Pancreas (tissue), 10 donors: Measurements from ENCODE around the gene CHPF2. TPM values are rescaled to one million over a fixed set of nuclear protein-coding genes. Genes with fewer than 3 reads are reported as not detected.
A peak's percentile ranks its signal among the peaks of the same experiment; 100 is the strongest.

ENCODE experiments used
- ATAC-seq, 4 donors: fragments of 200-7000 bp; cut with Tn5 transposase; one replicate each; pipeline versions ENCODE4 v1.8.0 to v1.9.1; 2020; ENCODE audit warnings: mild to moderate bottlenecking in 4 of 4, moderate library complexity in 4 of 4
- DNase-seq, 6 donors: peaks; one replicate each; pipeline ENCODE4 v3.0.0-alpha.2; 2020
- FAIRE-seq: peaks from 2 replicates; lab custom pipeline; 2012; peaks lifted over from hg19 to GRCh38; lab: Jason Lieb, UNC
- H3K27ac ChIP-seq, 4 donors: fragments of 200-600 bp; sonication (generic); 1 replicate in 3 of 4; 2 replicates in 1 of 4; pipeline versions ENCODE4 v1.5.0 to v1.8.0; 2020
- H3K27me3 ChIP-seq, 4 donors: fragments of 200-600 bp; one replicate each; pipeline ENCODE4 v1.8.0; 2021
- H3K36me3 ChIP-seq, 3 donors: fragments of 200-600 bp; sonication (generic) in 1 of 3; one replicate each; pipeline versions ENCODE4 v1.5.0 to v1.8.0; 2020 to 2021
- H3K4me1 ChIP-seq, 3 donors: fragments of 200-600 bp; one replicate each; pipeline ENCODE4 v1.8.0; 2021
- H3K4me3 ChIP-seq, 4 donors: fragments of 200-600 bp; sonication (generic) in 2 of 4; one replicate each; pipeline versions ENCODE4 v1.5.0 to v1.8.0; 2020 to 2021
- H3K9me3 ChIP-seq, 4 donors: fragments of 200-600 bp; one replicate each; pipeline ENCODE4 v1.8.0; 2021
- WGBS, 2 donors: extraction: QIAGEN DNeasy Blood & Tissue Kit; methylation state at CpG; one replicate each; pipeline ENCODE4 v1.1.7; 2013; 5-methylcytosine and 5-hydroxymethylcytosine counted together
- intact Hi-C, 3 donors: fragments of 100-400 bp; cut with DNase I; formaldehyde crosslinking; loops; one replicate each; pipeline versions ENCODE4 v1.11.1 to v1.14.2; 2022
- polyA plus RNA-seq, 2 donors: library from polyadenylated mRNA; stranded (reverse); fragments of 200-250 nt; gene quantifications; one replicate each; pipeline ENCODE4 v1.2.3, GENCODE V29; 2013
- total RNA-seq, 6 donors: library from RNA; stranded (reverse); fragmentation: NEBNext Ultra II Directional in 4 of 6; extraction: Animal tissue kit (Norgen Biotek cat#: 25700) in 4 of 6; gene quantifications; one replicate each; pipeline versions ENCODE4 v1.2.1 to v1.2.4, GENCODE V29; 2021 to 2023
- TF ChIP-seq, protein P1 (sequence below), 4 donors: fragments of 200-600 bp; sonication (generic) in 3 of 4; IDR thresholded peaks; one replicate each; pipeline versions ENCODE4 v1.5.0 to v1.8.0; 2021; ENCODE audit warnings: antibody characterized with exemption in 4 of 4
- donor health status: healthy with polysubstance abuse.
- donor health status: DM: no; HTN: no; CAD: no; lungs with moderate emphysema.
- donor health status: DM: no; HTN: no; CAD: no.
- donor health status: control.
- donor health status: control.
- donor health status: Bipolar disorder and iron deficiency.
- donor health status: DM: yes; HTN: yes; CAD: no.
- donor health status: DM: no; HTN: no; CAD: no.
- donor health status: DM: no; HTN: no; CAD: no.
- donor health status: DM: yes; HTN: yes; CAD: no.

The CHPF2 gene
- total and polyA plus RNA-seq, 8 donors: 12.8 to 38.6 (median 21.7) TPM

DNA sequence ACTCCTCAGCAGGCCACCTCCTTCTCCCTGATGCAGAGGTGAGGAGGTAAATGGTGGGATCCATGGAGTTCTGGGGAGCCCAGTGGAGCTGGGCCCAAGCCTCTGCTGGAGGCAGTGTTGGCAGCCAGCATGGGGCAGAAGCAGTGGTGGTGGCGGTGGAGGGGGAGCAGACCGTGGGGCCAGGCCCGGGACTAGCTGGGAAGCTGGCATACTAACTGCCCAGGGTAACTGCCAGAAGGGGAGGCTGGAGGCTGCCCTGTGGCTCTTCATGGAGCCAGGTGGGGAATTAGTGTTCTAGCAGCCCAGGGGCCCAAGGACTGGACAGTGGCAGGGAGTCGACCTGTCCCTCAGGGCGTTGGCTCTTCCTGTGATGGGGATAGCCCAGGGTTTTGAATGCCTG, 32.3 kb downstream of the CHPF2 start:
- 82 to 95% methylated on average over 5 of the region's 5 CpGs for WGBS, 2 donors
- Histone ChIP-seq H3K4me1 (no peaks in the 10 kb centered on the region), H3K36me3 (no peaks in the 10 kb centered on the region), H3K27me3 (no peaks in the 10 kb centered on the region), H3K9me3 (no peaks in the 10 kb centered on the region), H3K27ac (no peak overlapping the region), H3K4me3 (no peak overlapping the region)
- TF ChIP-seq, protein P1, sequence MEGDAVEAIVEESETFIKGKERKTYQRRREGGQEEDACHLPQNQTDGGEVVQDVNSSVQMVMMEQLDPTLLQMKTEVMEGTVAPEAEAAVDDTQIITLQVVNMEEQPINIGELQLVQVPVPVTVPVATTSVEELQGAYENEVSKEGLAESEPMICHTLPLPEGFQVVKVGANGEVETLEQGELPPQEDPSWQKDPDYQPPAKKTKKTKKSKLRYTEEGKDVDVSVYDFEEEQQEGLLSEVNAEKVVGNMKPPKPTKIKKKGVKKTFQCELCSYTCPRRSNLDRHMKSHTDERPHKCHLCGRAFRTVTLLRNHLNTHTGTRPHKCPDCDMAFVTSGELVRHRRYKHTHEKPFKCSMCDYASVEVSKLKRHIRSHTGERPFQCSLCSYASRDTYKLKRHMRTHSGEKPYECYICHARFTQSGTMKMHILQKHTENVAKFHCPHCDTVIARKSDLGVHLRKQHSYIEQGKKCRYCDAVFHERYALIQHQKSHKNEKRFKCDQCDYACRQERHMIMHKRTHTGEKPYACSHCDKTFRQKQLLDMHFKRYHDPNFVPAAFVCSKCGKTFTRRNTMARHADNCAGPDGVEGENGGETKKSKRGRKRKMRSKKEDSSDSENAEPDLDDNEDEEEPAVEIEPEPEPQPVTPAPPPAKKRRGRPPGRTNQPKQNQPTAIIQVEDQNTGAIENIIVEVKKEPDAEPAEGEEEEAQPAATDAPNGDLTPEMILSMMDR (IDR thresholded peaks at IDR 0.05): no peak
- DNase-seq: peak in 1 of 6 donors; percentile 33
- FAIRE-seq: no peak
- intact Hi-C loops: no loop called here
- no peak for ATAC-seq

DNA sequence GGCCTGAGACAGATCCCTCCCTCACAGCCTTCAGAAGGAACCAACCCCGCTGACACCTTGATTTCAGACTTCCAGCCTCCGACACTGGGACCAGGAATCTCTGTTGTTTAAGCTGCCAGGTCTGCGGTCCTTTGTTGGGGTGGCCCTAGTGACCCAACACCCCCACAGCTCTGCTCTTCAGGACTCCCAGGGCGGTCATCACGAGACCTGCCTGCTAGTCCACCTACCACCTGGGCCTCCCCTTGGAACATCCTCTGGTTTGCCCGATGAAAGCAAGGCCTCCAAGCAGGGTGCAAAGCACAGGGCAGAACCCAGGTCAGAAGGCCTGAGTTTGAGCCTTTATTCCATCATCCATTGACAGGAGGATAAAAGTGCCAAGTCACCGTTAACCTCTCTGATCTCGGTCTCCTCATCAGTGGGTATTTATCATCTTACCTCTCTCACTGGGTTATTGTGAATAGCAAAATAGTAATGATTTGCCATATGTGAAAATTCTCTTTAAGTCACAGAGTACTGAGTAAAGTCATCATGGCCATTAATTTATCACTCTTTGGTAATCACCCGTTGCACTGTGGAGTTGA, 33.2 kb downstream of the CHPF2 start:
- TF ChIP-seq, protein P1 (IDR thresholded peaks at IDR 0.05): no peak
- Histone ChIP-seq H3K4me3 (no peak overlapping the region), H3K4me1 (no peaks in the 10 kb centered on the region), H3K27ac (no peak overlapping the region), H3K27me3 (no peaks in the 10 kb centered on the region), H3K9me3 (no peaks in the 10 kb centered on the region), H3K36me3 (no peaks in the 10 kb centered on the region)
- 81 to 86% methylated on average over 9 of the region's 9 CpGs for WGBS, 2 donors
- FAIRE-seq: no peak
- DNase-seq: no peak
- ATAC-seq: no peak
- intact Hi-C loops: no loop called here

DNA sequence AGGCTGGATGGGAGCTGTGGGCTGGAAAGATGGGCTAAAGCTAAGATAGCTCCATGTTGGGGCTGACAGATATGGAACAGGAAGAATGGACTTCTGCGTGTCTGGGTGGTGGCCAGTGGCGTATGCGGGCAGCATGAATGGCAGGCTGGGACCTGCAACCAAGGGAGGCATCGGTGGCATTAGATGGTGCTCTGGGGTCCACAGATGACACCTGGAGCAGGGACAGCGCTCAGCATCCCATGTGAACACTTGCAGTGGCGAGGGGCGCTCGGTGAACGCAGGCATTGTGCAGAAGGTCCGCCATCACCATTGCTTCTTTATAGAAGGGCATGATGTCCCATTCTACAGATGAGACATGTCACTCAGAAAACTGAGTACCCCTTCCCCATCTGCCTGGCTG, 37.2 kb downstream of the CHPF2 start:
- WGBS, 2 donors: 81 to 92% methylated on average over 10 of the region's 10 CpGs
- intact Hi-C loops: no loop called here
- Histone ChIP-seq H3K27ac (no peak overlapping the region), H3K9me3 (no peaks in the 10 kb centered on the region), H3K4me1 (peaks cover 0 to 12% (median 0%) of the 10 kb centered on the region in 3 donors), H3K4me3 (no peak overlapping the region), H3K27me3 (no peaks in the 10 kb centered on the region), H3K36me3 (no peaks in the 10 kb centered on the region)
- ATAC-seq (no peak), DNase-seq (no peak), FAIRE-seq (no peak)
- TF ChIP-seq, protein P1 (IDR thresholded peaks at IDR 0.05): no peak

DNA sequence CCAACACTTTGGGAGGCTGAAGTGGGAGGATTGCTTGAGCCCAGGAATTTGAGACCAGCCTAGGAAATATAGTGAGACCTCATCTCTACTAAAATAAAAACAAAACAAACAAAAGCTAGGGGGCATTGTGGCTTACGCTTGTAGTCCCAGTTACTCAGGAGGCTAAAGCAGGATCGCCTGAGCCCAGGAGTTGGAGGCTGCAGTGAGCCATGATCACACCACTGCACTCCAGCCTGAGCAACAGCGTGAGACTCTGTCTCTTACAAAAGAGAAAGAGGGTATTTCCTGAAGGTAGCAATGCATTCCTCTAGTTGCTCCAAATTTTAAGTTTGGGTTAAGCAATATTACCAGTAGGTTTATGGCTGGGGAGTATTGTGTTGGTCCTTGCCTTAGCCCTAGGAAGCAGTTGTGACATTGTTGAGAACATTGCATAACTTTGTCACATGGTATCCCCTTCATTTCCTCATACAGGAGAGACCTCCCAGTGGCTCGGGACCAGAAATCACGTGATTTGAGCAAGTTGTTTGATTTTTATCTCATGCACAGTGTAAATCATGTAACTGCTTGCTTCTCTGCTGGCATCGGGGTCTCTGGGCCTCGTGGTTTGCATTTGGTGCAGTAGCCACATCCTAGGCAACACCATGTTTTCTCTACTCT, 39.5 kb downstream of the CHPF2 start:
- H3K27me3 ChIP-seq: no peaks in the 10 kb centered on the region
- DNase-seq (peak in 4 of 6 donors; percentile 40 to 53 (median 43)), ATAC-seq (peak; percentile 63 to 80 (median 76)), FAIRE-seq (no peak)
- TF ChIP-seq, protein P1 (IDR thresholded peaks at IDR 0.05): no peak
- no peaks in the 10 kb centered on the region for H3K9me3 ChIP-seq
- WGBS, 2 donors: 42 to 45% methylated on average over 7 of the region's 7 CpGs
- peak overlapping the region in 3 of 4 donors; percentile 31 to 74 (median 66) for H3K27ac ChIP-seq
- no peaks in the 10 kb centered on the region for H3K36me3 ChIP-seq
- no peak overlapping the region for H3K4me3 ChIP-seq
- intact Hi-C loops: no loop called here
- peaks cover 0 to 12% (median 0%) of the 10 kb centered on the region in 3 donors for H3K4me1 ChIP-seq

DNA sequence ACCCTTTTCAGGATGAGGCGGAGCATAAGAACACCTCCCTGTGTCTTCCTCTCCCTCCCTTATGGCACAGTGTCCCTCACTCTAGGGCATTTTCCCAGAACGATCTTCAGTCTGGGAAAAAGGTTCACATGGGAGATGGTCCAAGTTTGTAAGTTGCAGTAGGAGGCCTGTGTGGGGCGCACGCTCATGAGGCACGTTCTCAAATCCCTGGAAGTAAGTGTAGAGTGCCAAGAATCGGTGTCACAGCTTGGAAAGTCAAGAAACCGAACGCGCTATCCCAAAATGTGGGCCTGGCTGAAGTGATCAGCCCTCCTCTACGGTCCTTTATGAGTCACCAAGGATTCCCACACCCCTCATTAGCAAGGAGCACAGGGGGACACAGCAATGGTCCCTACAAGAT, 40.1 kb downstream of the CHPF2 start:
- Histone ChIP-seq H3K4me1 (peaks cover 0 to 12% (median 0%) of the 10 kb centered on the region in 3 donors), H3K27me3 (no peaks in the 10 kb centered on the region), H3K27ac (peak overlapping the region in 3 of 4 donors; percentile 31 to 74 (median 66)), H3K36me3 (no peaks in the 10 kb centered on the region), H3K4me3 (no peak overlapping the region), H3K9me3 (no peaks in the 10 kb centered on the region)
- no peak for DNase-seq
- FAIRE-seq: no peak
- 58 to 64% methylated on average over 10 of the region's 10 CpGs for WGBS, 2 donors
- ATAC-seq: no peak
- TF ChIP-seq, protein P1 (IDR thresholded peaks at IDR 0.05): no peak
- intact Hi-C loops: no loop called here
